Ovary (tissue), 3 donors: ENCODE results near the gene SH3RF3.

Source experiments
- POLR2A ChIP-seq: fragments of 450-650 bp; IDR thresholded peaks from one replicate; pipeline ENCODE4 v1.6.1; 2017; ENCODE audit warnings: antibody characterized with exemption, mild to moderate bottlenecking, moderate library complexity
- TF ChIP-seq, protein P1 (sequence below), 3 donors: fragments of 450-650 bp in 2 of 3; fragments of 200-600 bp in 1 of 3; IDR thresholded peaks; one replicate each; pipeline versions ENCODE4 v1.5.1 to v1.8.0; 2016 to 2022; ENCODE audit warnings: antibody characterized with exemption in 3 of 3, mild to moderate bottlenecking in 1 of 3
- donor health status: DM: no; HTN: no; CAD: no.

GRCh38 chr2:109427661-109428091 is 298.7 kb downstream of the SH3RF3 start:
- TF ChIP-seq POLR2A = no peak
- TF ChIP-seq, protein P1, sequence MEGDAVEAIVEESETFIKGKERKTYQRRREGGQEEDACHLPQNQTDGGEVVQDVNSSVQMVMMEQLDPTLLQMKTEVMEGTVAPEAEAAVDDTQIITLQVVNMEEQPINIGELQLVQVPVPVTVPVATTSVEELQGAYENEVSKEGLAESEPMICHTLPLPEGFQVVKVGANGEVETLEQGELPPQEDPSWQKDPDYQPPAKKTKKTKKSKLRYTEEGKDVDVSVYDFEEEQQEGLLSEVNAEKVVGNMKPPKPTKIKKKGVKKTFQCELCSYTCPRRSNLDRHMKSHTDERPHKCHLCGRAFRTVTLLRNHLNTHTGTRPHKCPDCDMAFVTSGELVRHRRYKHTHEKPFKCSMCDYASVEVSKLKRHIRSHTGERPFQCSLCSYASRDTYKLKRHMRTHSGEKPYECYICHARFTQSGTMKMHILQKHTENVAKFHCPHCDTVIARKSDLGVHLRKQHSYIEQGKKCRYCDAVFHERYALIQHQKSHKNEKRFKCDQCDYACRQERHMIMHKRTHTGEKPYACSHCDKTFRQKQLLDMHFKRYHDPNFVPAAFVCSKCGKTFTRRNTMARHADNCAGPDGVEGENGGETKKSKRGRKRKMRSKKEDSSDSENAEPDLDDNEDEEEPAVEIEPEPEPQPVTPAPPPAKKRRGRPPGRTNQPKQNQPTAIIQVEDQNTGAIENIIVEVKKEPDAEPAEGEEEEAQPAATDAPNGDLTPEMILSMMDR (IDR thresholded peaks at IDR 0.05) = no peak
